ENCODE measurements around the gene VPS13D.

VPS13D gene

DNA sequence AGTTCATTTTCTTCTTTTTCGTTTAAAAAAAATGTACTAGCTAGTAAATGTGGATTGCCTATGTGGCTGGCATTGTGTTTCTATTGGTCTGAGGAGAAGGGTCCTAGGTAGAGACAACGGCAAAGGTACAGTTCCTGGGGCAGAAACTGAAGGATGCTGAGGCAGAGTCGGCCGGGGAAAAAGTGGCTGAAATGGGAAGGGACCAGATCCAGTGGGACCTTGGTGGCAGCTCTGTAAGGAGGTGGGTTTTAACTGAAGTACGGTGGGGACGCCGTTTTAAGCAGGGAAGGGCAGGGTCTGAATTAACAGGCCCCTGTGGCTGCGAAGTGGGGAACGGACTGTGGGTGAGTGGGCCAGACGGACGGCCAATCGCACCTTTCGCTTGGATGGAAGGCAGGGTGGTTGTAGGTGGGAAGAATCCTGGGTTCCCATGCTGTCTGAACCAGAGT, 420 bp upstream of the VPS13D start:
- DNase-seq (ENCODE audit: low read depth): no peak

- DNase-seq (ENCODE audit: low read depth): no peak
Observed at GRCh38 chr1:12230549-12231275, 882 bp downstream of the VPS13D start.

GRCh38 chr1:12231276-12231595, 1.4 kb downstream of the VPS13D start:
- no peak for DNase-seq (ENCODE audit: low read depth)

GRCh38 chr1:12232221-12232620, 2.4 kb downstream of the VPS13D start:
- no peak for DNase-seq (ENCODE audit: low read depth)

GRCh38 chr1:12244078-12244477, 14.2 kb downstream of the VPS13D start:
- no peak for DNase-seq (ENCODE audit: low read depth)

GRCh38 chr1:12244585-12244984, 14.8 kb downstream of the VPS13D start:
- DNase-seq (ENCODE audit: low read depth): no peak

- no peak for DNase-seq (ENCODE audit: low read depth)
Observed at GRCh38 chr1:12245116-12245515, 15.3 kb downstream of the VPS13D start.

DNA sequence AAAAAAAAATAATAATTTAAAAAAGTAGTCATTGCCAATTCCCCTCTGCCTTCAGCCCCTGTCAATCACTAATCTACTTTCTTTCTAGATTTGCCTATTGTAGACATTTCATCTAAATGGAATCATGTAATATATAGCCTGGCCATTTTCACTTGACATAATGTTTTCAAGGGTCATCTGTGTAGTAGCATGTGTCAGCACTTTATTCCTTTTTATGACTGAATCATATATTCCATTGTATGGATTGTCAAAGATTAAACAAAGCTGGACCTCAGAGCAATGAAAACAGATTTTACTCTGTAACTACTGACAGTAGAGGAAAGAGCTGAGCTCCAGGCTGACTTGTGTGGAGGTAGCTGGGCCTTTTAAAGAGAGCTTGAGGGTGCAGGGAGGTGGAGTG, 15.9 kb downstream of the VPS13D start:
- DNase-seq (ENCODE audit: low read depth): no peak

DNA sequence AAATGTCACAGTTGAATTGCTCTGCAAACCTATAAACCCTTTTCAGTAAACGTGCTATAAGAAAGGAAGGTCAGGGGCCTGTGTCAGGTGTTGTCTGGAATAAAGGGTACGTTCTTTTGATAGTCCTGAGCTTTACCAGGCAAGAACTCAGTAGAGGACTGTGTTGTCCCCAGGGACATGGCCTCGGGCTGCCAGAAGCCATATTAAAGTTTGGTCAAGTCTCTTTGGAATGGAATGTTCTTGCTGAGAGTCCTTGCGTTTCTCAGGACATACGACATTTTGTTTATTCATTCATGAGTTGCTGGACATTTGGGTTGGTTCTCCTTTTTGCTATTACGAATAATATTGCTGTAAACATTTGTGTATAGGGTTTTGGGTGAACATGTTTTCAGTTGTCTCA, 16.8 kb downstream of the VPS13D start:
- DNase-seq (ENCODE audit: low read depth): no peak

- no peak for DNase-seq (ENCODE audit: low read depth)
Observed at GRCh38 chr1:12249181-12249580, 19.4 kb downstream of the VPS13D start.

DNA sequence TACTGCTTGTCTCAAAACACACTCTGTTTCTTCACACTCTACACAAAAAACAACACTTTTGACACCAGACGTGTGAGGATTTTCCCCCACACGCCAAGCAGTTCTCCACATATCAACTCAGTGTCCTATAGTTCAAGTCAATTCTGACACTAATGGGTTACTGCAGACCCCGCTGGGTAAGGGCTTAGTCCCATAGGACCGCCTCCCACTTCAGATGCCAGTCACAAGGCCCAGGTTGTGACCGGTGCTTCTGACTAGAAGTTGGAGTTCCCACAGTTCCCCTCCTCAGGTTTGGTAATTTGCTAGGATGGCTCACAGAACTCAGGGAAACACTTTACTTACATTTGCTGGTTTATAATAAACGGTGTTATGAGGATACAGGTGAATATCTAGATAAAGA, 19.9 kb downstream of the VPS13D start:
- no peak for DNase-seq (ENCODE audit: low read depth)

DNA sequence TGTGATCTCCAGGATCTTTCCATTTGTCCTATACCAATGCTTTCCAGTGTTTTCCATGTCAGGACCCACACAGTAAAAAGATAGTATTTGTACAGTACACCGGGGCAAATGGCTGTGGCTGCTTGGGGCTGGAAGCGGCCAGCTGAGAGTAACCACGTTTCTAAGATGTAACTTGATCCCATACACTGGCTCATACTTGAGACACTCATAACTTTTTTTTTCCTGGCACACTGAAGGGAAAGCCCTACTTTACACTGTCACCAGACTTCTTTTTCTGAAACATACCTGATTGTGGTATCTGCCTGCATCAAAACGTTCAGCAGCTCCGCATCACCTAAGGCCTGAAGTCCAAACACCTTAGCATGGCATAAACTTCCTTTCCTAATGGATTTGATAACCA, 21.6 kb downstream of the VPS13D start:
- DNase-seq (ENCODE audit: low read depth): no peak

GRCh38 chr1:12255913-12256312, 26.1 kb downstream of the VPS13D start:
- DNase-seq (ENCODE audit: low read depth): no peak

- DNase-seq (ENCODE audit: low read depth): no peak
Observed at GRCh38 chr1:12258272-12258671, 28.4 kb downstream of the VPS13D start.

GRCh38 chr1:12269351-12269750, 39.5 kb downstream of the VPS13D start:
- no peak for DNase-seq (ENCODE audit: low read depth)

DNA sequence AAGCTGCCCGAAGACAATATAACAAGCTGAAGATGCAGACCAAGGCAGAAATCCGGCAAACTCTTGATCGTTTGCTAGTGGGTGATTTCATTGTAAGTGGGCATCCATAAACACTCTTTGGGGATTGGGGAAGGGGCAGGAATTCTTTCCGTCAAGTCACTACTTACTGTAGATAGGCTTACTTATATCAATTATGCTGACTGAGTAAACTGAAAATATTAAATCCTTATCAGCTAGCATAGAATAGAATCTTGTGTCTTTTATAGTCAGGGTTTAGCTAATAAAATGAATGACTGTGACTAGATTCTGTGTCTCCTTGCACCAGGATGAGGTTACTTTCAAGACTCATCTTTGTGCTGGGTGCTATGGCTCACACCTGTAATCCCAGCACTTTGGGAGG, 41.2 kb downstream of the VPS13D start:
- no peak for DNase-seq (ENCODE audit: low read depth)

- DNase-seq (ENCODE audit: low read depth): no peak
Observed at GRCh38 chr1:12272770-12273169, 42.9 kb downstream of the VPS13D start.

GRCh38 chr1:12275370-12275769, 45.5 kb downstream of the VPS13D start:
- DNase-seq (ENCODE audit: low read depth): peak; percentile 12

DNA sequence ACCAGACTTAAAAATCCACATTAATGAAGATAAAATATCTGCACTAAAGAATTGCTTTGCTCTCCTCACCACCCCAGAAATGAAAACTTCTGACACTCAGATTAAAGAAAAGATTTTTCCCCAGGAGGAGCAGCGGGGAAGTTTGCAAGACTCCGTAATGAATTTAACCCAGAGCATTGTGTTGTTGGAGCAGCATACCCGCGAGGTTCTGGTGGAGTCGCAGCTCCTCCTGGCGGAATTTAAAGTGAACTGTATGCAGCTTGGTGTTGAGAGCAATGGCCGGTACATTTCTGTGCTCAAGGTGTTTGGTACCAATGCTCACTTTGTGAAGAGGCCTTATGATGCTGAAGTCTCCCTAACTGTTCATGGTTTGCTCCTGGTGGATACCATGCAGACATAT, 46.4 kb downstream of the VPS13D start:
- no peak for DNase-seq (ENCODE audit: low read depth)

GRCh38 chr1:12279003-12279402, 49.2 kb downstream of the VPS13D start:
- no peak for DNase-seq (ENCODE audit: low read depth)

GRCh38 chr1:12279728-12280464, 50.1 kb downstream of the VPS13D start:
- no peak for DNase-seq (ENCODE audit: low read depth)

- DNase-seq (ENCODE audit: low read depth): no peak
Observed at GRCh38 chr1:12282142-12282541, 52.3 kb downstream of the VPS13D start.

GRCh38 chr1:12284486-12284885, 54.7 kb downstream of the VPS13D start:
- DNase-seq (ENCODE audit: low read depth): no peak

All from activated gamma-delta T cell treated with anti-CD3 and anti-CD28 coated beads, Interleukin-2, amount 50 U/mL, for 16 hours (primary cell).